Measurements from ENCODE around the gene GDF3. TPM values are rescaled to one million over a fixed set of nuclear protein-coding genes. Genes with fewer than 3 reads are reported as not detected.
A peak's percentile ranks its signal among the peaks of the same experiment; 100 is the strongest.
"Not testable (repeated sequence)": the region's sequence is repeated elsewhere in the genome, so short reads cannot be mapped to it uniquely, and the experiment has no call there.

The GDF3 gene
- total and polyA plus RNA-seq, 2 experiments from 2014 or later = 0.19 TPM; not detected in 1

GRCh38 chr12:7679251-7680045 lies 16.1 kb downstream of the GDF3 start:
- no peaks in the 10 kb centered on the region for H3K4me1 ChIP-seq (ENCODE audit: insufficient read depth)
- peak overlapping the region; percentile 24 for H2AFZ ChIP-seq
- no peak for DNase-seq (ENCODE audit: low spot score)
- H3K4me3 ChIP-seq = no peak overlapping the region
- no peak overlapping the region for H3K27ac ChIP-seq
- TF ChIP-seq EZH2phosphoT487 (IDR thresholded peaks at IDR 0.05; ENCODE audit: low read depth, severe bottlenecking, unreplicated experiment) = no peak
- TF ChIP-seq, protein P1, sequence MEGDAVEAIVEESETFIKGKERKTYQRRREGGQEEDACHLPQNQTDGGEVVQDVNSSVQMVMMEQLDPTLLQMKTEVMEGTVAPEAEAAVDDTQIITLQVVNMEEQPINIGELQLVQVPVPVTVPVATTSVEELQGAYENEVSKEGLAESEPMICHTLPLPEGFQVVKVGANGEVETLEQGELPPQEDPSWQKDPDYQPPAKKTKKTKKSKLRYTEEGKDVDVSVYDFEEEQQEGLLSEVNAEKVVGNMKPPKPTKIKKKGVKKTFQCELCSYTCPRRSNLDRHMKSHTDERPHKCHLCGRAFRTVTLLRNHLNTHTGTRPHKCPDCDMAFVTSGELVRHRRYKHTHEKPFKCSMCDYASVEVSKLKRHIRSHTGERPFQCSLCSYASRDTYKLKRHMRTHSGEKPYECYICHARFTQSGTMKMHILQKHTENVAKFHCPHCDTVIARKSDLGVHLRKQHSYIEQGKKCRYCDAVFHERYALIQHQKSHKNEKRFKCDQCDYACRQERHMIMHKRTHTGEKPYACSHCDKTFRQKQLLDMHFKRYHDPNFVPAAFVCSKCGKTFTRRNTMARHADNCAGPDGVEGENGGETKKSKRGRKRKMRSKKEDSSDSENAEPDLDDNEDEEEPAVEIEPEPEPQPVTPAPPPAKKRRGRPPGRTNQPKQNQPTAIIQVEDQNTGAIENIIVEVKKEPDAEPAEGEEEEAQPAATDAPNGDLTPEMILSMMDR (IDR thresholded peaks at IDR 0.05; ENCODE audit: poor library complexity) = no peak
- no peak for TF ChIP-seq EZH2 (IDR thresholded peaks at IDR 0.05; ENCODE audit: borderline replicate concordance)
- no peaks in the 10 kb centered on the region for H3K9me3 ChIP-seq (ENCODE audit: low read depth)
- no peaks in the 10 kb centered on the region for H3K36me3 ChIP-seq (replicated peaks; ENCODE audit: insufficient read depth, low read depth)
- no peaks in the 10 kb centered on the region for H3K27me3 ChIP-seq
- H3K4me2 ChIP-seq = no peak overlapping the region
- WGBS (ENCODE audit: low lambda C conversion rate, missing lambda C conversion rate) = 80% methylated on average over 9 of the region's 9 CpGs
- no peaks in the 10 kb centered on the region for H3K79me2 ChIP-seq
- H4K20me1 ChIP-seq (ENCODE audit: insufficient read depth, poor library complexity, severe bottlenecking) = no peaks in the 10 kb centered on the region
- no peaks in the 10 kb centered on the region for H3K9me2 ChIP-seq (replicated peaks; ENCODE audit: insufficient read depth)

DNA sequence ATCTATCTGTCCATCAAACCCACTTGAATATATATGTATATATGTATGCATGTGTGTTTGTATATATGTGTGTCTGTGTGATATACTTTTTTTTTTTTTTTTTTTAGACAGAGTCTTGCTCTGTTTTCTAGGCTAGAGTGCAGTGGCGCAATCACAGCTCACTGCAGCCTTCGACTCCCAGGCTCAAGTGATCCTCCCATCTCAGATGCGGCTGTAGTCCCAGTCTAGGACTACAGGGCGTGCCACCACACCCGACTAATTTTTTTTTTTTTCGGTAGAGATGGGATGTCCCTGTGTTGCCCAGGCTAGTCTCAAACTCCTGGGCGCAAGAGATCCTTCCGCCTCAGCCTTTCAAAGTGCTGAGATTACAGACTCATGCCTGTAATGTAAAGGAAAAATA lies 16.8 kb downstream of the GDF3 start:
- Histone ChIP-seq H2AFZ (no peak overlapping the region), H4K20me1 (ENCODE audit: insufficient read depth, poor library complexity, severe bottlenecking) (no peaks in the 10 kb centered on the region), H3K27ac (no peak overlapping the region), H3K9me2 (replicated peaks; ENCODE audit: insufficient read depth) (no peaks in the 10 kb centered on the region), H3K9me3 (ENCODE audit: low read depth) (no peaks in the 10 kb centered on the region), H3K36me3 (replicated peaks; ENCODE audit: insufficient read depth, low read depth) (no peaks in the 10 kb centered on the region), H3K27me3 (no peaks in the 10 kb centered on the region), H3K4me2 (no peak overlapping the region), H3K4me1 (ENCODE audit: insufficient read depth) (no peaks in the 10 kb centered on the region), H3K79me2 (no peaks in the 10 kb centered on the region), H3K4me3 (no peak overlapping the region)
- TF ChIP-seq EZH2phosphoT487 (IDR thresholded peaks at IDR 0.05; ENCODE audit: low read depth, severe bottlenecking, unreplicated experiment) = no peak
- no peak for TF ChIP-seq EZH2 (IDR thresholded peaks at IDR 0.05; ENCODE audit: borderline replicate concordance)
- TF ChIP-seq, protein P1 (IDR thresholded peaks at IDR 0.05; ENCODE audit: poor library complexity) = no peak
- 81% methylated on average over 8 of the region's 8 CpGs for WGBS (ENCODE audit: low lambda C conversion rate, missing lambda C conversion rate)
- DNase-seq (ENCODE audit: low spot score) = no peak

GRCh38 chr12:7677432-7677888 lies 18.1 kb downstream of the GDF3 start:
- H3K27me3 ChIP-seq; H3K79me2 ChIP-seq; H3K4me3 ChIP-seq; H3K4me1 ChIP-seq (ENCODE audit: insufficient read depth); H3K36me3 ChIP-seq (replicated peaks; ENCODE audit: insufficient read depth, low read depth); H2AFZ ChIP-seq; H4K20me1 ChIP-seq (ENCODE audit: insufficient read depth, poor library complexity, severe bottlenecking); H3K27ac ChIP-seq; H3K9me2 ChIP-seq (replicated peaks; ENCODE audit: insufficient read depth); H3K9me3 ChIP-seq (ENCODE audit: low read depth): not testable (repeated sequence)
- DNase-seq (ENCODE audit: low spot score) = peak; percentile 49
- TF ChIP-seq, protein P1 (IDR thresholded peaks at IDR 0.05; ENCODE audit: poor library complexity) = peak; percentile 57
- peak overlapping the region; percentile 33 for H3K4me2 ChIP-seq
- WGBS (ENCODE audit: low lambda C conversion rate, missing lambda C conversion rate) = 60% methylated on average over 7 of the region's 9 CpGs

- not testable (repeated sequence) for H3K27ac ChIP-seq; H3K27me3 ChIP-seq; H3K36me3 ChIP-seq (replicated peaks; ENCODE audit: insufficient read depth, low read depth); H3K4me1 ChIP-seq (ENCODE audit: insufficient read depth); H3K9me3 ChIP-seq (ENCODE audit: low read depth); DNase-seq (ENCODE audit: low spot score); H4K20me1 ChIP-seq (ENCODE audit: insufficient read depth, poor library complexity, severe bottlenecking); H2AFZ ChIP-seq; H3K4me3 ChIP-seq; H3K4me2 ChIP-seq; H3K9me2 ChIP-seq (replicated peaks; ENCODE audit: insufficient read depth); H3K79me2 ChIP-seq
- 81% methylated on average over 6 of the region's 6 CpGs for WGBS (ENCODE audit: low lambda C conversion rate, missing lambda C conversion rate)
These were observed 20.1 kb downstream of the GDF3 start for GRCh38 chr12:7675455-7675854.

Measured in hepatocyte (in vitro differentiated cells).